ENCODE data around the gene AAK1.
A peak's percentile ranks its signal among the peaks of the same experiment; 100 is the strongest.

The AAK1 gene

DNA sequence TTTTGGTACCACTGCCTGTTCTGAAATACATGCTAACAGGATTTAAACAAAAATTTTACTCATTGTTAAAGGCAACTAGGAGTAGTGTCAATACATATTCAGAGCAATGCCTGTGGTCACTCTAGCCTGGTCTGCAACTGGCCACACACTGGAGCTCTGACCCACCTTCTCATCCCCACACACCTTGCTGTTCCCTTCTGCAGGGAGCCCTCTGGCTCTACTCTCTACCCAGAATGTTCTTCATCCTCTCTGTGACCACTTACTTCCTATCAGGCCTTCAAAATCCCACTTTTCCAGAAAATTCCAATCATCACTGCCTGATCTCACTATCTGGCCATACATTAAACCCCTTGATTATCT, 104.0 kb downstream of the AAK1 start:
- DNase-seq (ENCODE audit: low read depth), result no peak
- TF ChIP-seq, protein P1, sequence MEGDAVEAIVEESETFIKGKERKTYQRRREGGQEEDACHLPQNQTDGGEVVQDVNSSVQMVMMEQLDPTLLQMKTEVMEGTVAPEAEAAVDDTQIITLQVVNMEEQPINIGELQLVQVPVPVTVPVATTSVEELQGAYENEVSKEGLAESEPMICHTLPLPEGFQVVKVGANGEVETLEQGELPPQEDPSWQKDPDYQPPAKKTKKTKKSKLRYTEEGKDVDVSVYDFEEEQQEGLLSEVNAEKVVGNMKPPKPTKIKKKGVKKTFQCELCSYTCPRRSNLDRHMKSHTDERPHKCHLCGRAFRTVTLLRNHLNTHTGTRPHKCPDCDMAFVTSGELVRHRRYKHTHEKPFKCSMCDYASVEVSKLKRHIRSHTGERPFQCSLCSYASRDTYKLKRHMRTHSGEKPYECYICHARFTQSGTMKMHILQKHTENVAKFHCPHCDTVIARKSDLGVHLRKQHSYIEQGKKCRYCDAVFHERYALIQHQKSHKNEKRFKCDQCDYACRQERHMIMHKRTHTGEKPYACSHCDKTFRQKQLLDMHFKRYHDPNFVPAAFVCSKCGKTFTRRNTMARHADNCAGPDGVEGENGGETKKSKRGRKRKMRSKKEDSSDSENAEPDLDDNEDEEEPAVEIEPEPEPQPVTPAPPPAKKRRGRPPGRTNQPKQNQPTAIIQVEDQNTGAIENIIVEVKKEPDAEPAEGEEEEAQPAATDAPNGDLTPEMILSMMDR (conservative IDR thresholded peaks at IDR 0.05; ENCODE audit: control insufficient read depth, insufficient read depth, low read depth, low read length), result no peak
- H3K4me3 ChIP-seq (ENCODE audit: control insufficient read depth, low read depth, low read length), result no peak overlapping the region

DNA sequence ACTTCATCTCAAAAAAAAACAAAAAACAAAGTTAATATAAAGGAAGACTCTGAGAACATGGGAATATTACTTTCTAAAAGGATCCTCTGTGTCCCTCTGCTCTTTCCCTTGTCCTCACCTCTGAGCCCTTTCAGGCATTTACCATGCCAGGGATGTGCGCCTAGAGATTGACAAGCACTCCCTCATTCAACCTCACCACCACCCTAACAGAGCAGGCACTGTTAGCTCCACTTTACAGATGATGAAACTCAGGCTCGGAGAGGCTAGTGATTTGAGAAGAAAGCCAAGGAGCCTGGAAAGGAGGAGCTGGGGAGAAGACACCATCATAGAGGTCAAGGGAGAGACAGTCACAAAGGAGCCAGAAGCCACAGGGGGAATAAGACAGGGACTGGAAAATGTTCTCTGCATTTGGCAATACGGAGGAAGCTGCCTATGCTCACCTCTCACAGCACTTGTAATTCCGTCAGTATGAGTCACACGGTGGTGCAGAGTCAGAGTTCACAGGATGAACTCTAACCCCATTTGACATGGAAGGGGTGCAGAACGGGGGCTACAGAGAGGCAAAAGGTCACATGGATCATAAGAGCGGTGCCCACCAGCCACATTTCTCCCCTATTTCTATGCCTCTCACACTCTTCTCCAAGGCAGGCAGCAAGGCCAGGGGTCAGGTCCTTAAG, 104.5 kb downstream of the AAK1 start:
- peak; percentile 48 for DNase-seq (ENCODE audit: low read depth)
- TF ChIP-seq, protein P1 (conservative IDR thresholded peaks at IDR 0.05; ENCODE audit: control insufficient read depth, insufficient read depth, low read depth, low read length), result no peak
- H3K4me3 ChIP-seq (ENCODE audit: control insufficient read depth, low read depth, low read length), result no peak overlapping the region

DNA sequence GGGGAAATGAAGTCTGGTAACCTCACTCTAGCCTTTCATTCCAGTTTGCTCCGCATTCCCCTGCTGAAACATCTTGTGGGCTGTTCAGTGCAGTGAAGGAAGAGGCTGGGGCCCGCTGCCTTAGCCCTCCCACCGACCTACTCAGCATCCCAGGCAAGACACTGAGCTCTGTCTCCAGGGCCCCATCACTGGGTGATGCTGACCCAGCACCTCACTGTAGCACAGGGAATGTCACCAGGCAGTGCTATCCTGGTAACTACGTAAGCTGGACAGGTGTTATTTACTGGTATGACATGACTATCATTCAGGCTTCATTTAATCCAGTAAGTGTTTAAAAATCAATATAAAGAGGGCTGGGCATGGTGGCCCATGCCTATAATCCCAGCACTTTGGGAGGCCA, 105.3 kb downstream of the AAK1 start:
- no peak for DNase-seq (ENCODE audit: low read depth)
- TF ChIP-seq, protein P1 (conservative IDR thresholded peaks at IDR 0.05; ENCODE audit: control insufficient read depth, insufficient read depth, low read depth, low read length), result no peak
- no peak overlapping the region for H3K4me3 ChIP-seq (ENCODE audit: control insufficient read depth, low read depth, low read length)

DNA sequence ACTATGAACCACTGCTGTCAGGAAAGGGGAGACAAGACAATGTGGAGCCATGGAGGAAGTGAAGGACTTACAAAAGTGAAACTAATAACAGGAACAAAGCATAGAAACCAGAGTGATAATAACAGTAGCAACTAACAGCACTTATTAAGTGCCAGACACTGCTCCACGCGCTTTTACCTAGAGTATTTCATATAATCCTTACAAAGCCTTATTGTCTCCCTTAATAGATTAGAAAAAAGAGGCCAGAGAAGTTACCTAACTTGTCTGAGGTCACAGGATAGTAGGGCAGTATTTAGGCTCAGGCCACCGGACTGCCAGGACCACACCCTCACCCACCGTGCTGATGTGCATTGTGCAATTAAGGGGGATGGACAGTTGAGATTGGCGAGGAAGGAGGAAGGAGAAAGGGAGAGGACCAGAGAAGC, 107.7 kb downstream of the AAK1 start:
- no peak for DNase-seq (ENCODE audit: low read depth)
- H3K4me3 ChIP-seq (ENCODE audit: control insufficient read depth, low read depth, low read length), result no peak overlapping the region
- TF ChIP-seq, protein P1 (conservative IDR thresholded peaks at IDR 0.05; ENCODE audit: control insufficient read depth, insufficient read depth, low read depth, low read length), result no peak

- TF ChIP-seq, protein P1 (conservative IDR thresholded peaks at IDR 0.05; ENCODE audit: control insufficient read depth, insufficient read depth, low read depth, low read length), result no peak
- no peak for DNase-seq (ENCODE audit: low read depth)
- H3K4me3 ChIP-seq (ENCODE audit: control insufficient read depth, low read depth, low read length), result no peak overlapping the region
These were observed 112.4 kb downstream of the AAK1 start for GRCh38 chr2:69531186-69531585.

- DNase-seq (ENCODE audit: low read depth), result no peak
- TF ChIP-seq, protein P1 (conservative IDR thresholded peaks at IDR 0.05; ENCODE audit: control insufficient read depth, insufficient read depth, low read depth, low read length), result no peak
- H3K4me3 ChIP-seq (ENCODE audit: control insufficient read depth, low read depth, low read length), result no peak overlapping the region
These were observed 114.1 kb downstream of the AAK1 start for GRCh38 chr2:69529480-69529879.

GRCh38 chr2:69525261-69525660, 118.3 kb downstream of the AAK1 start:
- no peak overlapping the region for H3K4me3 ChIP-seq (ENCODE audit: control insufficient read depth, low read depth, low read length)
- TF ChIP-seq, protein P1 (conservative IDR thresholded peaks at IDR 0.05; ENCODE audit: control insufficient read depth, insufficient read depth, low read depth, low read length), result no peak
- no peak for DNase-seq (ENCODE audit: low read depth)

All from fibroblast of mammary gland (primary cell).